ENCODE results near the gene DGKG.

Gene DGKG

GRCh38 chr3:186318135-186318534 is 43.9 kb downstream of the DGKG start:
- DNase-seq (ENCODE audit: low spot score) = no peak

GRCh38 chr3:186317478-186317877 is 44.6 kb downstream of the DGKG start:
- DNase-seq (ENCODE audit: low spot score) = no peak

- no peak for DNase-seq (ENCODE audit: low spot score)
Observed at GRCh38 chr3:186316666-186317260, 45.3 kb downstream of the DGKG start.

GRCh38 chr3:186315581-186316354 is 46.3 kb downstream of the DGKG start:
- DNase-seq (ENCODE audit: low spot score) = no peak

GRCh38 chr3:186314896-186315295 is 47.1 kb downstream of the DGKG start:
- no peak for DNase-seq (ENCODE audit: low spot score)

- no peak for DNase-seq (ENCODE audit: low spot score)
Observed at GRCh38 chr3:186311441-186311840, 50.6 kb downstream of the DGKG start.

- DNase-seq (ENCODE audit: low spot score) = no peak
Observed at GRCh38 chr3:186308549-186308948, 53.5 kb downstream of the DGKG start.

- no peak for DNase-seq (ENCODE audit: low spot score)
Observed at GRCh38 chr3:186307594-186308221, 54.3 kb downstream of the DGKG start.

- no peak for DNase-seq (ENCODE audit: low spot score)
Observed at GRCh38 chr3:186305286-186305685, 56.7 kb downstream of the DGKG start.

GRCh38 chr3:186303965-186304364 is 58.1 kb downstream of the DGKG start:
- DNase-seq (ENCODE audit: low spot score) = no peak

- no peak for DNase-seq (ENCODE audit: low spot score)
Observed at GRCh38 chr3:186299327-186299726, 62.7 kb downstream of the DGKG start.

GRCh38 chr3:186298876-186299275 is 63.2 kb downstream of the DGKG start:
- DNase-seq (ENCODE audit: low spot score) = no peak

- no peak for DNase-seq (ENCODE audit: low spot score)
Observed at GRCh38 chr3:186290796-186291195, 71.2 kb downstream of the DGKG start.

- no peak for DNase-seq (ENCODE audit: low spot score)
Observed at GRCh38 chr3:186287711-186288110, 74.3 kb downstream of the DGKG start.

GRCh38 chr3:186286114-186286513 is 75.9 kb downstream of the DGKG start:
- DNase-seq (ENCODE audit: low spot score) = no peak

GRCh38 chr3:186284661-186285060 is 77.4 kb downstream of the DGKG start:
- DNase-seq (ENCODE audit: low spot score) = no peak

GRCh38 chr3:186284349-186284652 is 77.7 kb downstream of the DGKG start:
- DNase-seq (ENCODE audit: low spot score) = no peak

GRCh38 chr3:186283651-186284348 is 78.2 kb downstream of the DGKG start:
- DNase-seq (ENCODE audit: low spot score) = no peak

- DNase-seq (ENCODE audit: low spot score) = no peak
Observed at GRCh38 chr3:186283096-186283495, 78.9 kb downstream of the DGKG start.

GRCh38 chr3:186281176-186281575 is 80.9 kb downstream of the DGKG start:
- DNase-seq (ENCODE audit: low spot score) = no peak

- no peak for DNase-seq (ENCODE audit: low spot score)
Observed at GRCh38 chr3:186280737-186281136, 81.3 kb downstream of the DGKG start.

GRCh38 chr3:186277268-186277909 is 84.6 kb downstream of the DGKG start:
- no peak for DNase-seq (ENCODE audit: low spot score)
